ENCODE data around the gene DES.
A peak's percentile ranks its signal among the peaks of the same experiment; 100 is the strongest.

The DES gene

GRCh38 chr2:219430633-219431615, 12.7 kb downstream of the DES start:
- no peaks in the 10 kb centered on the region for H3K9me2 ChIP-seq (replicated peaks; ENCODE audit: insufficient read depth, low read length)
- H2AFZ ChIP-seq (ENCODE audit: low read length), result no peak overlapping the region
- peaks cover 35% of the 10 kb centered on the region for H3K27me3 ChIP-seq (replicated peaks; ENCODE audit: insufficient read depth, low read length)
- TF ChIP-seq, protein P1, sequence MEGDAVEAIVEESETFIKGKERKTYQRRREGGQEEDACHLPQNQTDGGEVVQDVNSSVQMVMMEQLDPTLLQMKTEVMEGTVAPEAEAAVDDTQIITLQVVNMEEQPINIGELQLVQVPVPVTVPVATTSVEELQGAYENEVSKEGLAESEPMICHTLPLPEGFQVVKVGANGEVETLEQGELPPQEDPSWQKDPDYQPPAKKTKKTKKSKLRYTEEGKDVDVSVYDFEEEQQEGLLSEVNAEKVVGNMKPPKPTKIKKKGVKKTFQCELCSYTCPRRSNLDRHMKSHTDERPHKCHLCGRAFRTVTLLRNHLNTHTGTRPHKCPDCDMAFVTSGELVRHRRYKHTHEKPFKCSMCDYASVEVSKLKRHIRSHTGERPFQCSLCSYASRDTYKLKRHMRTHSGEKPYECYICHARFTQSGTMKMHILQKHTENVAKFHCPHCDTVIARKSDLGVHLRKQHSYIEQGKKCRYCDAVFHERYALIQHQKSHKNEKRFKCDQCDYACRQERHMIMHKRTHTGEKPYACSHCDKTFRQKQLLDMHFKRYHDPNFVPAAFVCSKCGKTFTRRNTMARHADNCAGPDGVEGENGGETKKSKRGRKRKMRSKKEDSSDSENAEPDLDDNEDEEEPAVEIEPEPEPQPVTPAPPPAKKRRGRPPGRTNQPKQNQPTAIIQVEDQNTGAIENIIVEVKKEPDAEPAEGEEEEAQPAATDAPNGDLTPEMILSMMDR (IDR thresholded peaks at IDR 0.05; ENCODE audit: low read length), result no peak
- no peak for TF ChIP-seq EZH2 (optimal IDR thresholded peaks at IDR 0.05; ENCODE audit: low read depth, low read length)
- TF ChIP-seq EZH2phosphoT487 (IDR thresholded peaks at IDR 0.05; ENCODE audit: low read length), result no peak
- no peaks in the 10 kb centered on the region for H3K9me3 ChIP-seq (replicated peaks; ENCODE audit: insufficient read depth, low read length)
- H3K27ac ChIP-seq (ENCODE audit: low read length), result no peak overlapping the region
- H3K4me1 ChIP-seq (ENCODE audit: low read length), result no peaks in the 10 kb centered on the region
- H3F3A ChIP-seq (ENCODE audit: insufficient read depth, low read length), result no peaks in the 10 kb centered on the region
- no peaks in the 10 kb centered on the region for H3K79me2 ChIP-seq (ENCODE audit: low read length)
- no peak overlapping the region for H3K4me3 ChIP-seq (ENCODE audit: low read length)
- no peak for DNase-seq
- no peaks in the 10 kb centered on the region for H3K36me3 ChIP-seq (replicated peaks; ENCODE audit: insufficient read depth, low read length)
- no peaks in the 10 kb centered on the region for H4K20me1 ChIP-seq (ENCODE audit: insufficient read depth, low read length)
- H3K9ac ChIP-seq (ENCODE audit: low read length), result no peak overlapping the region
- H3K4me2 ChIP-seq (ENCODE audit: low read depth, low read length), result no peak overlapping the region

DNA sequence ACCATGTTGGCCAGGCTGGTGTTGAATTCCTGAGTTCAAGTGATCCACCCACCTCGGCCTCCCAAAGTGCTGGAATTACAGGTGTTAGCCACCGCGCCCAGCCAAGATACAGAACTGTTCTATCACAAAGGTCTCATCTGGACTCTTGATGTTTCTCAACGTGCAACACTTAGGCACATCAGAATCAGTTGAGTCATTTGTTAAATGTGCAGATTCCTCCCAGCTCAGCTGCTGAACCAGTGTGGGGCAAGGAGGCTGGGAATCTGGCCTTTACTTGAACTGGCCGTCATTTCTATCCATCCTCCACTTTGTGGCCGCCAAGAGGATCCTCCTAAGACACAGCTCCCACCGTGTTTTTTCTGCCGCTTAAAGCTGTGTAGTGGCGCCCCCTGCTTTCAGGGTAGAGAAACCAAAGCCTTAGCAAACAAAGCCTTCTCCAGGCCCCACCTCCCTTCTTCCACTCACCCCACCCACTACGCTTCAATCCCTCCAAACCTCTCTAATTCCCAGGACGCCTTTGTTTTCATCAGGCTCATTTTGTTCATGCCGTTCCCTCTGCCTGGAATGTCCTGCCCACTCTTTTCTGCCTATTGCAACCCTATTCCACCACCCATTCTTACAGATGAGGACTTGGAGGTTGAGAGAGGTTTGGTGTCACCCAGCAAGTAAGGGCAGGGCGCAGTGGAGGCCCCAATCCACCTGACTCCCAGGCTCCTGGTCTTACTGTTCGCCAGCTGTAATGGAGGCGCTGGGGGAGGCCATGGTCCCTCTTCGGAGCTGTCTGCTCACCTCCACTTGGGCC, 15.7 kb downstream of the DES start:
- Histone ChIP-seq H3K79me2 (ENCODE audit: low read length) (no peaks in the 10 kb centered on the region), H2AFZ (ENCODE audit: low read length) (no peak overlapping the region), H3K4me1 (ENCODE audit: low read length) (no peaks in the 10 kb centered on the region), H3F3A (ENCODE audit: insufficient read depth, low read length) (no peaks in the 10 kb centered on the region), H3K27ac (ENCODE audit: low read length) (no peak overlapping the region), H3K4me3 (ENCODE audit: low read length) (no peak overlapping the region), H3K9me3 (replicated peaks; ENCODE audit: insufficient read depth, low read length) (no peaks in the 10 kb centered on the region), H3K4me2 (ENCODE audit: low read depth, low read length) (no peak overlapping the region), H4K20me1 (ENCODE audit: insufficient read depth, low read length) (no peaks in the 10 kb centered on the region), H3K9ac (ENCODE audit: low read length) (no peak overlapping the region), H3K9me2 (replicated peaks; ENCODE audit: insufficient read depth, low read length) (no peaks in the 10 kb centered on the region), H3K27me3 (replicated peaks; ENCODE audit: insufficient read depth, low read length) (peaks cover 50% of the 10 kb centered on the region), H3K36me3 (replicated peaks; ENCODE audit: insufficient read depth, low read length) (no peaks in the 10 kb centered on the region)
- no peak for DNase-seq
- TF ChIP-seq, protein P1 (IDR thresholded peaks at IDR 0.05; ENCODE audit: low read length), result peak; percentile 41
- no peak for TF ChIP-seq EZH2phosphoT487 (IDR thresholded peaks at IDR 0.05; ENCODE audit: low read length)

- Histone ChIP-seq H3K4me2 (ENCODE audit: low read depth, low read length) (no peak overlapping the region), H3K27ac (ENCODE audit: low read length) (no peak overlapping the region), H3F3A (ENCODE audit: insufficient read depth, low read length) (no peaks in the 10 kb centered on the region)
Observed at GRCh38 chr2:219434468-219434717, 16.2 kb downstream of the DES start.

More at GRCh38 chr2:219434468-219434717, 16.2 kb downstream of the DES start:
- Histone ChIP-seq H3K9me3 (replicated peaks; ENCODE audit: insufficient read depth, low read length) (no peaks in the 10 kb centered on the region), H3K79me2 (ENCODE audit: low read length) (no peaks in the 10 kb centered on the region), H2AFZ (ENCODE audit: low read length) (no peak overlapping the region), H3K4me3 (ENCODE audit: low read length) (no peak overlapping the region), H3K9me2 (replicated peaks; ENCODE audit: insufficient read depth, low read length) (no peaks in the 10 kb centered on the region), H3K27me3 (replicated peaks; ENCODE audit: insufficient read depth, low read length) (peaks cover 54% of the 10 kb centered on the region), H3K36me3 (replicated peaks; ENCODE audit: insufficient read depth, low read length) (no peaks in the 10 kb centered on the region), H3K9ac (ENCODE audit: low read length) (no peak overlapping the region), H3K4me1 (ENCODE audit: low read length) (no peaks in the 10 kb centered on the region), H4K20me1 (ENCODE audit: insufficient read depth, low read length) (no peaks in the 10 kb centered on the region)
- no peak for DNase-seq
- TF ChIP-seq, protein P1 (IDR thresholded peaks at IDR 0.05; ENCODE audit: low read length), result no peak
- TF ChIP-seq EZH2 (optimal IDR thresholded peaks at IDR 0.05; ENCODE audit: low read depth, low read length) (no peak), EZH2phosphoT487 (IDR thresholded peaks at IDR 0.05; ENCODE audit: low read length) (no peak)
